ENCODE measurements around the gene AK8.

The AK8 gene

GRCh38 chr9:132784286-132784830 lies 93.7 kb downstream of the AK8 start:
- no peak for TF ChIP-seq CEBPB (IDR thresholded peaks at IDR 0.05)
- no peak for TF ChIP-seq EGR1 (IDR thresholded peaks at IDR 0.05)
- no peak for TF ChIP-seq EP300 (IDR thresholded peaks at IDR 0.05; ENCODE audit: borderline replicate concordance)
- no peak for TF ChIP-seq TAF1 (IDR thresholded peaks at IDR 0.05; ENCODE audit: low read depth)
- TF ChIP-seq ZBTB7A (IDR thresholded peaks at IDR 0.05; ENCODE audit: low read depth) = no peak
- TF ChIP-seq, protein P1, sequence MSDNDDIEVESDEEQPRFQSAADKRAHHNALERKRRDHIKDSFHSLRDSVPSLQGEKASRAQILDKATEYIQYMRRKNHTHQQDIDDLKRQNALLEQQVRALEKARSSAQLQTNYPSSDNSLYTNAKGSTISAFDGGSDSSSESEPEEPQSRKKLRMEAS (IDR thresholded peaks at IDR 0.05) = no peak
- TF ChIP-seq TEAD4 (IDR thresholded peaks at IDR 0.05) = no peak
- TF ChIP-seq NFIC (IDR thresholded peaks at IDR 0.05) = no peak
- TF ChIP-seq FOXM1 (IDR thresholded peaks at IDR 0.05; ENCODE audit: borderline replicate concordance, low read depth) = no peak
- TF ChIP-seq RAD21 (IDR thresholded peaks at IDR 0.05; ENCODE audit: low read depth) = no peak
- TF ChIP-seq USF1 (IDR thresholded peaks at IDR 0.05) = no peak
- TF ChIP-seq REST (IDR thresholded peaks at IDR 0.05; ENCODE audit: low read depth) = no peak
- TF ChIP-seq TCF12 (IDR thresholded peaks at IDR 0.05; ENCODE audit: low read depth) = no peak
- no peak for TF ChIP-seq CREB1 (IDR thresholded peaks at IDR 0.05; ENCODE audit: low read depth)
- no peak for TF ChIP-seq YY1 (IDR thresholded peaks at IDR 0.05; ENCODE audit: low read depth)

- TF ChIP-seq USF1 (IDR thresholded peaks at IDR 0.05) = no peak
- TF ChIP-seq NFIC (IDR thresholded peaks at IDR 0.05) = no peak
- no peak for TF ChIP-seq FOXM1 (IDR thresholded peaks at IDR 0.05; ENCODE audit: borderline replicate concordance, low read depth)
- TF ChIP-seq, protein P1 (IDR thresholded peaks at IDR 0.05) = no peak
Measured at GRCh38 chr9:132783006-132783405, 95.1 kb downstream of the AK8 start.

DNA sequence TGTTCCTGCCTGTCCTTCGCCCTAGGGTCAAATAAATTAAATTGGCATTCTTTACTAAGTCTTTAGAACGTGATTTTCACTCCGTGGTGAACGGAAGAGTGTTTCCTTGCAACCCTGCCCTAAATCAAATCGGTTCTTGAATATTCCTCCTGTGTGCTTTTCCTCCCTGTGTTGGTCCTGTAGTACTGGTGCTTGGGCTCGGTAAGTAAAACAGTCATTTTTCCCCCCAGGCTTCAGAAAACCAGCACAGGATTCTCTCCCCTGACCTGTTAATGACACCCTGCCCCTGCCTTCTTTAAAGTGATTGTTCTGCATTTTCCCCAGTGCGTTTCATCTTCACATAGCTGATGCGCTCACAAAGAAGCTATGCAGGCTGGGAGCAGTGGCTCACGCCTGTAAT lies 96.0 kb downstream of the AK8 start:
- TF ChIP-seq CREB1 (IDR thresholded peaks at IDR 0.05; ENCODE audit: low read depth) = no peak
- TF ChIP-seq TEAD4 (IDR thresholded peaks at IDR 0.05) = no peak

- TF ChIP-seq CREB1 (IDR thresholded peaks at IDR 0.05; ENCODE audit: low read depth) (no peak), ZBTB7A (IDR thresholded peaks at IDR 0.05; ENCODE audit: low read depth) (no peak), USF1 (IDR thresholded peaks at IDR 0.05) (no peak), FOXM1 (IDR thresholded peaks at IDR 0.05; ENCODE audit: borderline replicate concordance, low read depth) (no peak), EP300 (IDR thresholded peaks at IDR 0.05; ENCODE audit: borderline replicate concordance) (no peak), NFIC (IDR thresholded peaks at IDR 0.05) (no peak), RAD21 (IDR thresholded peaks at IDR 0.05; ENCODE audit: low read depth) (no peak), TAF1 (IDR thresholded peaks at IDR 0.05; ENCODE audit: low read depth) (no peak), REST (IDR thresholded peaks at IDR 0.05; ENCODE audit: low read depth) (no peak), EGR1 (IDR thresholded peaks at IDR 0.05) (no peak), YY1 (IDR thresholded peaks at IDR 0.05; ENCODE audit: low read depth) (no peak), TEAD4 (IDR thresholded peaks at IDR 0.05) (no peak)
- TF ChIP-seq, protein P1 (IDR thresholded peaks at IDR 0.05) = no peak
Measured at GRCh38 chr9:132780230-132781007, 97.7 kb downstream of the AK8 start.

DNA sequence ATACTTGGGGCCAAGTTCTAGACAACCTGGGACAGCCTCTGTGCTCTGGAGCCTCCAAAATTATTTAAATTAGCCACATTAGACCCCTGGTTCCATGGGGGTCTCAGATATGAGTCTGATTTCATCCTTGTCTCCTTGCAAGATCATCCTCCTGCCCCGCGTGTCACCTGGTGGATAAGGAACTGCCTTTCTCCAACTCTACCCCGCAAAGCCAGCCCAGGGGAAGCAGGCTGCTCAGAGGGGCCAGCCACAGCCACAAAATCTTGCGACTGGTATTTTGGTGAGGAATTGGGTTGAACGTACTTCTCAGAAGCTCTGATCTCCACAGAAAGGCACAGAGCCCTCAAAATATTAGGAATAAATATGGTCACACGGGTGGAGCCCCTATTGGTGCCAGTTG lies 101.2 kb downstream of the AK8 start:
- TF ChIP-seq EGR1 (IDR thresholded peaks at IDR 0.05) (no peak), CEBPB (IDR thresholded peaks at IDR 0.05) (no peak), EP300 (IDR thresholded peaks at IDR 0.05; ENCODE audit: borderline replicate concordance) (no peak), RAD21 (IDR thresholded peaks at IDR 0.05; ENCODE audit: low read depth) (no peak), CREB1 (IDR thresholded peaks at IDR 0.05; ENCODE audit: low read depth) (no peak), TEAD4 (IDR thresholded peaks at IDR 0.05) (no peak), FOXM1 (IDR thresholded peaks at IDR 0.05; ENCODE audit: borderline replicate concordance, low read depth) (no peak), USF1 (IDR thresholded peaks at IDR 0.05) (no peak), NFIC (IDR thresholded peaks at IDR 0.05) (no peak), TAF1 (IDR thresholded peaks at IDR 0.05; ENCODE audit: low read depth) (no peak), TCF12 (IDR thresholded peaks at IDR 0.05; ENCODE audit: low read depth) (no peak), YY1 (IDR thresholded peaks at IDR 0.05; ENCODE audit: low read depth) (no peak), REST (IDR thresholded peaks at IDR 0.05; ENCODE audit: low read depth) (no peak), ZBTB7A (IDR thresholded peaks at IDR 0.05; ENCODE audit: low read depth) (no peak)
- TF ChIP-seq, protein P1 (IDR thresholded peaks at IDR 0.05) = no peak

Measured in Ishikawa (cell line).